Measurements from ENCODE around the gene LIN7C. TPM values are rescaled to one million over a fixed set of nuclear protein-coding genes. Genes with fewer than 3 reads are reported as not detected.

The LIN7C gene
- total and polyA plus RNA-seq, 2 of the 13 experiments (the other 11 are each of a cell fraction or from before 2014, with no cell fraction given), result 14.8 to 37.2 TPM

DNA sequence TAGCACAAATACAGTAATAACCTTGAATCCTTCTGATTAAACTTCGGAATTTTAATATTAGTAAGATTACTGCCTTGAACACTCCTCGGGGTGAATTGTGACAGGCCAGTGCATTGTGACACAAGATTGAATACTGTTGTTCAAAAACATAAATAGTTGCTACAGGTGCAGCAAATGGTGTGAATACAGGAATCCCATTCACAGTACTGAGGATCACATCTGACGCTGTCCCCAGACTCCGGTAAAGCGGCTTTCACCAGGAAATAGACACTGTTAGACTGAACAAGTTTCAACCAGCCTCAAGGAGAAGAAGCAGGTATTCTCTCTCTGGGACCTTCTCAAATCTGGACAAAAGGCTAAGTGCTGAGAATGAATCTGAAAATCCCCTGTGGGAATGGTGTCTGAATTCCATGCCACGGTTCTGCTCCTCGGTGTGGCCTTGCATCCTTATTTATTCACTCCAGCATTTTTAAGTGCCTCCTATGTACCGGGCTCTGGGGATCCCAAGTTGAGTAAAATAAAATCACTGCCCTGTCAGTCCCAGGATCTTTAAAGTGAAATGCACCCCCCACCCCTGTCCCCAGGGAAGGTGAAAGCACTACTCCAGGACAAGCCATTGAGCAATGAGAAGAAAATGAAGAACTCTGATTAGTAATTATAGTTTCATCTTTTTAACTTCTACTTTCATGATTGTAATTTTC is 37.4 kb downstream of the LIN7C start:
- Histone ChIP-seq H3K4me3 (replicated peaks in 1 of 3; ENCODE audit: insufficient read depth in 1 of 3, low read depth in 2 of 3, low read length in 3 of 3) (peak overlapping the region; percentile 64 to 92 (median 85)), H3K4me2 (ENCODE audit: low read depth, low read length) (peak overlapping the region; percentile 85), H3K27me3 (ENCODE audit: control insufficient read depth in 1 of 2, insufficient read depth in 2 of 2, low read length in 2 of 2) (no peaks in the 10 kb centered on the region; a peak in 1 of 5 replicates), H3K27ac (ENCODE audit: extremely low read length, insufficient read depth, low read length) (peak overlapping the region; percentile 90), H3K9me3 (ENCODE audit: low read length) (no peaks in the 10 kb centered on the region), H3K79me2 (ENCODE audit: insufficient read depth, low read length) (peaks cover 91% of the 10 kb centered on the region), H3K4me1 (ENCODE audit: insufficient read depth, low read length) (peaks cover 59% of the 10 kb centered on the region), H2AFZ (ENCODE audit: low read length) (no peak overlapping the region), H3K36me3 (replicated peaks in 1 of 2; ENCODE audit: control insufficient read depth in 1 of 2, insufficient read depth in 2 of 2, low read length in 2 of 2) (no peaks in the 10 kb centered on the region), H4K20me1 (ENCODE audit: insufficient read depth, low read length) (peaks cover 8% of the 10 kb centered on the region), H3K9ac (ENCODE audit: insufficient read depth, low read depth, low read length) (peak overlapping the region; percentile 90)
- no TSS peak for BruUV-seq (replicated peaks)
- in situ Hi-C loops (cut with HindIII; ENCODE audit: extremely low pct_ligation_motif_present, low pct_unique_long_range_greater_than_20kb) (loop anchor here (5.0 kb wide), 1 partner anchor 72 kb away; no protein-coding TSS in a partner anchor), intact Hi-C loops (cut with micrococcal nuclease; ENCODE audit: unreplicated experiment) (no loop called here)
- FAIRE-seq (no peak), DNase-seq (ENCODE audit: low spot score) (no peak), ATAC-seq (no peak)
- WGBS (ENCODE audit: low lambda C conversion rate), result 3% methylated on average over 8 of the region's 8 CpGs
- ChIA-PET POLR2A (interaction anchor here (1.0 to 1.4 kb wide), 7 partner anchors 9 to 95 kb away, joined by 3 to 8 read pairs (median 5); no protein-coding TSS in a partner anchor), CTCF (ENCODE audit: low intra/inter-chr PET ratio, low total read pairs) (no interaction called here)
- no peak for TF ChIP-seq TSC22D2 (CRISPR knock-in tag; IDR thresholded peaks at IDR 0.05; ENCODE audit: borderline replicate concordance)
- TF ChIP-seq KDM5A (IDR thresholded peaks at IDR 0.05; ENCODE audit: borderline replicate concordance, low read length), result peak; percentile 44; the same call in 1 of the 2 replicates
- no peak for TF ChIP-seq BCL6 (CRISPR knock-in tag; IDR thresholded peaks at IDR 0.05)
- 0 out of 2 replicates have a peak, but pooled peaks have one; percentile 15 for TF ChIP-seq ZMYM4 (CRISPR knock-in tag; IDR thresholded peaks at IDR 0.05)
- no peak for TF ChIP-seq ZNF678 (CRISPR knock-in tag; IDR thresholded peaks at IDR 0.05)
- TF ChIP-seq, protein P1, sequence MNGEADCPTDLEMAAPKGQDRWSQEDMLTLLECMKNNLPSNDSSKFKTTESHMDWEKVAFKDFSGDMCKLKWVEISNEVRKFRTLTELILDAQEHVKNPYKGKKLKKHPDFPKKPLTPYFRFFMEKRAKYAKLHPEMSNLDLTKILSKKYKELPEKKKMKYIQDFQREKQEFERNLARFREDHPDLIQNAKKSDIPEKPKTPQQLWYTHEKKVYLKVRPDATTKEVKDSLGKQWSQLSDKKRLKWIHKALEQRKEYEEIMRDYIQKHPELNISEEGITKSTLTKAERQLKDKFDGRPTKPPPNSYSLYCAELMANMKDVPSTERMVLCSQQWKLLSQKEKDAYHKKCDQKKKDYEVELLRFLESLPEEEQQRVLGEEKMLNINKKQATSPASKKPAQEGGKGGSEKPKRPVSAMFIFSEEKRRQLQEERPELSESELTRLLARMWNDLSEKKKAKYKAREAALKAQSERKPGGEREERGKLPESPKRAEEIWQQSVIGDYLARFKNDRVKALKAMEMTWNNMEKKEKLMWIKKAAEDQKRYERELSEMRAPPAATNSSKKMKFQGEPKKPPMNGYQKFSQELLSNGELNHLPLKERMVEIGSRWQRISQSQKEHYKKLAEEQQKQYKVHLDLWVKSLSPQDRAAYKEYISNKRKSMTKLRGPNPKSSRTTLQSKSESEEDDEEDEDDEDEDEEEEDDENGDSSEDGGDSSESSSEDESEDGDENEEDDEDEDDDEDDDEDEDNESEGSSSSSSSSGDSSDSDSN (CRISPR knock-in tag; IDR thresholded peaks at IDR 0.05), result 0 out of 2 replicates have a peak, but pooled peaks have one; percentile 22
- 0 out of 2 replicates have a peak, but pooled peaks have one; percentile 15 for TF ChIP-seq ISL2 (CRISPR knock-in tag; IDR thresholded peaks at IDR 0.05)
- no peak for TF ChIP-seq ZNF121 (CRISPR knock-in tag; IDR thresholded peaks at IDR 0.05)
- TF ChIP-seq, protein P2, sequence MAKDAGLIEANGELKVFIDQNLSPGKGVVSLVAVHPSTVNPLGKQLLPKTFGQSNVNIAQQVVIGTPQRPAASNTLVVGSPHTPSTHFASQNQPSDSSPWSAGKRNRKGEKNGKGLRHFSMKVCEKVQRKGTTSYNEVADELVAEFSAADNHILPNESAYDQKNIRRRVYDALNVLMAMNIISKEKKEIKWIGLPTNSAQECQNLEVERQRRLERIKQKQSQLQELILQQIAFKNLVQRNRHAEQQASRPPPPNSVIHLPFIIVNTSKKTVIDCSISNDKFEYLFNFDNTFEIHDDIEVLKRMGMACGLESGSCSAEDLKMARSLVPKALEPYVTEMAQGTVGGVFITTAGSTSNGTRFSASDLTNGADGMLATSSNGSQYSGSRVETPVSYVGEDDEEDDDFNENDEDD (CRISPR knock-in tag; IDR thresholded peaks at IDR 0.05; ENCODE audit: borderline replicate concordance), result no peak
- no peak for TF ChIP-seq HIVEP1 (CRISPR knock-in tag; IDR thresholded peaks at IDR 0.05)
- TF ChIP-seq, protein P3, sequence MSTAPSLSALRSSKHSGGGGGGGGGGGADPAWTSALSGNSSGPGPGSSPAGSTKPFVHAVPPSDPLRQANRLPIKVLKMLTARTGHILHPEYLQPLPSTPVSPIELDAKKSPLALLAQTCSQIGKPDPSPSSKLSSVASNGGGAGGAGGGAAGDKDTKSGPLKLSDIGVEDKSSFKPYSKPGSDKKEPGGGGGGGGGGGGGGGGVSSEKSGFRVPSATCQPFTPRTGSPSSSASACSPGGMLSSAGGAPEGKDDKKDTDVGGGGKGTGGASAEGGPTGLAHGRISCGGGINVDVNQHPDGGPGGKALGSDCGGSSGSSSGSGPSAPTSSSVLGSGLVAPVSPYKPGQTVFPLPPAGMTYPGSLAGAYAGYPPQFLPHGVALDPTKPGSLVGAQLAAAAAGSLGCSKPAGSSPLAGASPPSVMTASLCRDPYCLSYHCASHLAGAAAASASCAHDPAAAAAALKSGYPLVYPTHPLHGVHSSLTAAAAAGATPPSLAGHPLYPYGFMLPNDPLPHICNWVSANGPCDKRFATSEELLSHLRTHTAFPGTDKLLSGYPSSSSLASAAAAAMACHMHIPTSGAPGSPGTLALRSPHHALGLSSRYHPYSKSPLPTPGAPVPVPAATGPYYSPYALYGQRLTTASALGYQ (CRISPR knock-in tag; IDR thresholded peaks at IDR 0.05), result no peak
- TF ChIP-seq POGZ (CRISPR knock-in tag; IDR thresholded peaks at IDR 0.05), result no peak
- no peak for TF ChIP-seq RFX3 (CRISPR knock-in tag; IDR thresholded peaks at IDR 0.05)
- no peak for TF ChIP-seq ZBTB21 (CRISPR knock-in tag; IDR thresholded peaks at IDR 0.05)
- no peak for TF ChIP-seq ZNF574 (CRISPR knock-in tag; IDR thresholded peaks at IDR 0.05)
